Measurements from ENCODE around the gene ATP6V0D1.

ATP6V0D1 gene

DNA sequence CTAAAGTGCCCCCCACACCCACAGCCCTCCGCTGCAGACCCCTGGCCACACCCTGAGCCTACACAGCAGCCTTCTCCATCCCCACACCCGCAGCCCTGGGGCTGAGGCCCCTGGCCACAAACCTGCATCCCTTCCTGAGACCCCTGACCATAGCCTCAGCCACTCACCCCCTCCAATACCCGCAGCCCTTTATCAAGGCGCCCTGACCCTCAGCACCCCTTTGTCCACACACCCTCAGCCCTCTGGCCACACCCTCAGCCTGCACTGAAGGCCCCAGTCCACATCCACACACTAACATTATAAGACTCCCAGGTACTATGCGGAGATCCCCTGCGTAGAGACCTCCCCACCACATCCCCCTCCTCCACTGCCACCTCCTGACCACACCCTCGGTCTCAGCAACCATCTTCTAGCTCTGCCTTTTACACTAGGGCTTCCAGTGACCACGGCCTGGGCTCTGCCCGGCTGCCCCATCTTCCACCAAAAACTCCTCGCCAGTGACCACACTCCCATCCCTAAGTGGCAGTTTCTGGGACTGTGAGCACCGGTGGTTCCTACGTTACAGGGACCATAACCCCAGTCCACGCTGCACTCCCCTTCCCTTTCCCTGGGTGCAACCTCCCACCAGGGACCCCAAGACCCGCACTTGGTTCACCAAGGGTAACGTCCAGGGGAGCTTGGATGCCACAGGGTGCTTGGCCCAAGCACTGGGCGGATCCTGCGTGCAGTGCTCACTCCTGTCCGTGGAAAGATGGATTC lies 88.5 kb downstream of the ATP6V0D1 start:
- Histone ChIP-seq H3K36me3 (replicated peaks; ENCODE audit: low read depth, low read length) (no peaks in the 10 kb centered on the region), H2AFZ (ENCODE audit: low read depth, low read length) (no peak overlapping the region), H3K4me1 (ENCODE audit: low read length) (peaks cover 20% of the 10 kb centered on the region), H3K9me3 (ENCODE audit: insufficient read depth, low read length) (no peaks in the 10 kb centered on the region), H3K79me2 (ENCODE audit: low read length) (no peaks in the 10 kb centered on the region), H3K9ac (ENCODE audit: low read length) (no peak overlapping the region), H3K4me3 (ENCODE audit: low read length) (no peak overlapping the region), H3K4me2 (ENCODE audit: low read length) (no peak overlapping the region), H3K27me3 (ENCODE audit: low read depth, low read length) (no peaks in the 10 kb centered on the region), H4K20me1 (ENCODE audit: insufficient read depth, low read length) (no peaks in the 10 kb centered on the region), H3K27ac (ENCODE audit: low read length) (no peak overlapping the region)
- TF ChIP-seq EZH2phosphoT487 (IDR thresholded peaks at IDR 0.05; ENCODE audit: low read depth) = no peak
- TF ChIP-seq, protein P1, sequence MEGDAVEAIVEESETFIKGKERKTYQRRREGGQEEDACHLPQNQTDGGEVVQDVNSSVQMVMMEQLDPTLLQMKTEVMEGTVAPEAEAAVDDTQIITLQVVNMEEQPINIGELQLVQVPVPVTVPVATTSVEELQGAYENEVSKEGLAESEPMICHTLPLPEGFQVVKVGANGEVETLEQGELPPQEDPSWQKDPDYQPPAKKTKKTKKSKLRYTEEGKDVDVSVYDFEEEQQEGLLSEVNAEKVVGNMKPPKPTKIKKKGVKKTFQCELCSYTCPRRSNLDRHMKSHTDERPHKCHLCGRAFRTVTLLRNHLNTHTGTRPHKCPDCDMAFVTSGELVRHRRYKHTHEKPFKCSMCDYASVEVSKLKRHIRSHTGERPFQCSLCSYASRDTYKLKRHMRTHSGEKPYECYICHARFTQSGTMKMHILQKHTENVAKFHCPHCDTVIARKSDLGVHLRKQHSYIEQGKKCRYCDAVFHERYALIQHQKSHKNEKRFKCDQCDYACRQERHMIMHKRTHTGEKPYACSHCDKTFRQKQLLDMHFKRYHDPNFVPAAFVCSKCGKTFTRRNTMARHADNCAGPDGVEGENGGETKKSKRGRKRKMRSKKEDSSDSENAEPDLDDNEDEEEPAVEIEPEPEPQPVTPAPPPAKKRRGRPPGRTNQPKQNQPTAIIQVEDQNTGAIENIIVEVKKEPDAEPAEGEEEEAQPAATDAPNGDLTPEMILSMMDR (IDR thresholded peaks at IDR 0.05; ENCODE audit: low read depth, low read length) = no peak

DNA sequence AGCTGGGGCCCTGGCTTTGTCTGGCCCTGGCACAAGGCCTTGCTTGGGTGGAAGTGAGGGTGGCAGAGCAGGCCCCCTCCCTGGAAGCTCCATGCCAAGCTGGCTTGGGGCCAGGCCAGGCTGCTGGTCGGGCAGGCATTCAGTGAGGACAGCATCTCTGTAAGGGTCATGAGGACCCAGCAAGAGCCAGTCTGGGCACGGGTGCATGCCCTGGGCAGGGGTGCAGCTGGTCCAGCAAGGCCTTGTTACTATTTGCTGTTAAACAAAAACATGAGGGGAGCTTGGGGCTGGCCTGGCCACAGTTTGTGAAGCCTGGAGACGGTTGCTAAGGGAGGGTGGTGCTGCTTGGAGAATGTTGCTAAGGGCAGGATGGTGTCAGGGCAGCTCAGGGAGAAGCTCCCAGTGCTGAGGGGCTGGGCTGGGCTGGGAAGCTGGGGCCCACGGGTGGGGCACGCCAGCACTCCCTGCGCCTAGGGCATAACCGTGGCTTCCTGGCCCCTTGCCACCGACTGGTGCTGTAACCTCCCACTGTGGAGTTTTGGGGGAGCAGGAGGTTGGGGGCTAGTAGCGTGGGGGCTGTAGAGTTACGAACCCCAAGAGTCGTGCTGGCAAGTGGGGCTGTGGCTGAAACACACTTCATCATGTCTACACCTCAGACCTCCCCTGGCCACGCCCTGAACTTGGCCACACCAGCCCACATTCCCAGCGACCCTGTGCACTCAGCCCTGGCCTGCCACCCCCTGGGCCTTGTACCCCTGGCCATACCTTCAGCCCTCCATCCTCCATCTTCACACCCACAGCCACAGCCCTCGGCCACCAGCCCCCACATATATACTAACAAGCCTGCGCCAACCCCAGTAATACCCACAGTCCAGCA lies 89.3 kb downstream of the ATP6V0D1 start:
- Histone ChIP-seq H3K27me3 (ENCODE audit: low read depth, low read length) (no peaks in the 10 kb centered on the region), H3K4me3 (ENCODE audit: low read length) (no peak overlapping the region), H3K36me3 (replicated peaks; ENCODE audit: low read depth, low read length) (no peaks in the 10 kb centered on the region), H3K27ac (ENCODE audit: low read length) (no peak overlapping the region), H3K79me2 (ENCODE audit: low read length) (no peaks in the 10 kb centered on the region), H2AFZ (ENCODE audit: low read depth, low read length) (no peak overlapping the region), H3K4me1 (ENCODE audit: low read length) (peaks cover 15% of the 10 kb centered on the region), H4K20me1 (ENCODE audit: insufficient read depth, low read length) (no peaks in the 10 kb centered on the region), H3K9ac (ENCODE audit: low read length) (no peak overlapping the region), H3K9me3 (ENCODE audit: insufficient read depth, low read length) (no peaks in the 10 kb centered on the region), H3K4me2 (ENCODE audit: low read length) (no peak overlapping the region)
- no peak for TF ChIP-seq EZH2phosphoT487 (IDR thresholded peaks at IDR 0.05; ENCODE audit: low read depth)
- TF ChIP-seq, protein P1 (IDR thresholded peaks at IDR 0.05; ENCODE audit: low read depth, low read length) = no peak

DNA sequence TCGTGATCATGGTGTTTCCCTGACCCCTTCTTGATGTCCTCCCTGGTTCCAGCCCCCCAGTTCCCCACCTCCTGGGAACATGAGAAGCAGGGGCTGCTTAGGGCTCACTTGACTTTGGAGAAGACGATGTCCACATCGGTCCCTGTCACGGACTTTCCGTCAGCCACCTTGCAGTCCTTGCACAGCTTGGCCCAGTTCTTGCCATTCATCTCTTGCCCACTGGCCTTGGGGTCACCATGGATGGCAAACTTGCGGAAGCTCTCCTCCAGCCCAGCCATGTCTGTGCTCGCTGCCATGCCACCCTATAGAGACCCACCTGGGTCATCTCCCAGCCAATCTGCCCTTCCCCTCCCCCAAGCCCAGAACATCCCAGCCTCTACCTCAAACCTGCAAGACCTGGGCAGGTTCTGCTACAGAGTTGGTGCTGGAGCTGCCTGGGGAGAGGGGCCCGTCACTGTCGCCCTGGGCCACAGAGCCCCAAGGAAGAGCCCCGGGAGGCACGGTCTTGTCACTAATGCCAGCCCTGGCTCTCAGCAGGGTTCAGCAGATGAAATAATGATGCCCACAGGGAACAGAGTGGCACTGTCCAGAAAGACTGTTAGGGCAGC lies 90.0 kb downstream of the ATP6V0D1 start:
- H4K20me1 ChIP-seq (ENCODE audit: insufficient read depth, low read length) = no peaks in the 10 kb centered on the region
- H3K9ac ChIP-seq (ENCODE audit: low read length) = no peak overlapping the region
- H3K4me3 ChIP-seq (ENCODE audit: low read length) = no peak overlapping the region
- H3K27me3 ChIP-seq (ENCODE audit: low read depth, low read length) = no peaks in the 10 kb centered on the region
- no peaks in the 10 kb centered on the region for H3K9me3 ChIP-seq (ENCODE audit: insufficient read depth, low read length)
- TF ChIP-seq, protein P1 (IDR thresholded peaks at IDR 0.05; ENCODE audit: low read depth, low read length) = no peak
- no peak for TF ChIP-seq EZH2phosphoT487 (IDR thresholded peaks at IDR 0.05; ENCODE audit: low read depth)
- H3K36me3 ChIP-seq (replicated peaks; ENCODE audit: low read depth, low read length) = no peaks in the 10 kb centered on the region
- no peak overlapping the region for H2AFZ ChIP-seq (ENCODE audit: low read depth, low read length)
- no peaks in the 10 kb centered on the region for H3K79me2 ChIP-seq (ENCODE audit: low read length)
- no peak overlapping the region for H3K4me2 ChIP-seq (ENCODE audit: low read length)
- no peak overlapping the region for H3K27ac ChIP-seq (ENCODE audit: low read length)
- peaks cover 8% of the 10 kb centered on the region for H3K4me1 ChIP-seq (ENCODE audit: low read length)

All from OCI-LY3 (cell line).